Lung (tissue), 12 donors: ENCODE results near the gene LAMA3. TPM values are rescaled to one million over a fixed set of nuclear protein-coding genes. Genes with fewer than 3 reads are reported as not detected.

Experiments used
- ATAC-seq: fragments of 200-7000 bp; cut with Tn5 transposase; one replicate; pipeline ENCODE4 v1.9.1; 2020; ENCODE audit warnings: moderate number of reproducible peaks; ENCODE audit not compliant: insufficient read depth, low FRiP score
- DNase-seq, 3 donors: peaks; one replicate each; pipeline ENCODE4 v3.0.0-alpha.2; 2013 to 2017
- H3K27ac ChIP-seq, 2 donors: one replicate each; pipeline ENCODE4 v1.5.1; 2013; ENCODE audit warnings: mild to moderate bottlenecking in 2 of 2, moderate library complexity in 2 of 2, control low read depth in 1 of 2, inconsistent platforms in 1 of 2, low read depth in 1 of 2, low read length in 1 of 2
- H3K27me3 ChIP-seq, 3 donors: one replicate each; pipeline ENCODE4 v1.5.1; 2013; ENCODE audit warnings: low read length in 2 of 3; ENCODE audit not compliant: control insufficient read depth in 3 of 3, insufficient read depth in 3 of 3
- H3K36me3 ChIP-seq, 4 donors: one replicate each; pipeline ENCODE4 v1.5.1; 2013; ENCODE audit warnings: low read length in 4 of 4, mild to moderate bottlenecking in 1 of 4, moderate library complexity in 1 of 4; ENCODE audit not compliant: control insufficient read depth in 4 of 4, insufficient read depth in 4 of 4
- H3K4me1 ChIP-seq, 5 donors: one replicate each; pipeline ENCODE4 v1.5.1; 2013; ENCODE audit warnings: low read length in 5 of 5, mild to moderate bottlenecking in 2 of 5, moderate library complexity in 1 of 5; ENCODE audit not compliant: control insufficient read depth in 5 of 5, insufficient read depth in 5 of 5
- H3K4me3 ChIP-seq: one replicate; pipeline ENCODE4 v1.5.1; 2013; ENCODE audit warnings: mild to moderate bottlenecking, control low read depth, moderate library complexity
- H3K9ac ChIP-seq, 2 donors: one replicate each; pipeline ENCODE4 v1.5.1; 2013; ENCODE audit warnings: low read length in 2 of 2, control low read depth in 1 of 2; ENCODE audit not compliant: insufficient read depth in 1 of 2
- H3K9me3 ChIP-seq, 4 donors: one replicate each; pipeline ENCODE4 v1.5.1; 2013; ENCODE audit warnings: low read length in 3 of 4, mild to moderate bottlenecking in 1 of 4, moderate library complexity in 1 of 4; ENCODE audit not compliant: control insufficient read depth in 4 of 4, insufficient read depth in 3 of 4
- WGBS, 2 donors: extraction: QIAGEN DNeasy Blood & Tissue Kit; methylation state at CpG; one replicate each; pipeline ENCODE4 v1.1.7; 2013; 5-methylcytosine and 5-hydroxymethylcytosine counted together
- polyA plus RNA-seq, 2 donors: library from polyadenylated mRNA; stranded (reverse); fragments of 200-250 nt; gene quantifications; one replicate each; pipeline ENCODE4 v1.2.1, GENCODE V29; 2013
- total RNA-seq, 2 donors: library from RNA; depleted of rRNA in 1 of 2; stranded (reverse); fragments of >200 nt in 1 of 2; gene quantifications; one replicate each; pipeline ENCODE4 v1.2.1, GENCODE V29; 2014 to 2021
- TF ChIP-seq, protein P1 (sequence below): IDR thresholded peaks from 2 replicates; pipeline ENCODE4 v1.5.1; 2012; ENCODE audit warnings: mild to moderate bottlenecking; ENCODE audit errors: control extremely low read depth, extremely low read depth
- donor health status: control.
- donor health status: control.
- donor health status: Bipolar disorder and iron deficiency.
- donor health status: healthy.
- donor health status: DM: yes; HTN: yes; CAD: no.

The LAMA3 gene
- total and polyA plus RNA-seq, 4 donors: 14.1 to 110 (median 51.9) TPM

DNA sequence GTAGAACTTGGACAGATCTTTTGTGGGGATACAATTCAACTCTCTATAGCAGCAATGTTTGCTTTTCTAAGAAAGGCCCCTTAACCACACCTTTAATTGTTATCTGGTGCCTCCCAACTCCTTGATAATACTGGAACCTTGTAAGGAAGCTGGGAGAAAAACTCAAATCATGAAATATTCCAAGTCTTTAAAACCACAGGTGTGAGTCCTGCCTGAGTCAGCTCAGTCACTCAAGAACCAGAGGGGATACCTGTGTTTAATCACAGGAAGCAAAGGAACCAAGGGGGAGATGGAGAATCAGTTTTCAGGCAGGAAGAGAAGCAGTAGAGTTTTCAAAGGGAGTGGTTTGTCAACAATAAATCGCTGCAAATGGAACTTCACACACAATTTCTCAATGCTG is 159.9 kb downstream of the LAMA3 start:
- H3K4me3 ChIP-seq: no peak overlapping the region
- H3K27me3 ChIP-seq: no peaks in the 10 kb centered on the region
- H3K27ac ChIP-seq: no peak overlapping the region
- WGBS, 2 donors: 47 to 74% methylated on average over 1 of the region's 1 CpG
- H3K9me3 ChIP-seq: no peaks in the 10 kb centered on the region
- TF ChIP-seq, protein P1, sequence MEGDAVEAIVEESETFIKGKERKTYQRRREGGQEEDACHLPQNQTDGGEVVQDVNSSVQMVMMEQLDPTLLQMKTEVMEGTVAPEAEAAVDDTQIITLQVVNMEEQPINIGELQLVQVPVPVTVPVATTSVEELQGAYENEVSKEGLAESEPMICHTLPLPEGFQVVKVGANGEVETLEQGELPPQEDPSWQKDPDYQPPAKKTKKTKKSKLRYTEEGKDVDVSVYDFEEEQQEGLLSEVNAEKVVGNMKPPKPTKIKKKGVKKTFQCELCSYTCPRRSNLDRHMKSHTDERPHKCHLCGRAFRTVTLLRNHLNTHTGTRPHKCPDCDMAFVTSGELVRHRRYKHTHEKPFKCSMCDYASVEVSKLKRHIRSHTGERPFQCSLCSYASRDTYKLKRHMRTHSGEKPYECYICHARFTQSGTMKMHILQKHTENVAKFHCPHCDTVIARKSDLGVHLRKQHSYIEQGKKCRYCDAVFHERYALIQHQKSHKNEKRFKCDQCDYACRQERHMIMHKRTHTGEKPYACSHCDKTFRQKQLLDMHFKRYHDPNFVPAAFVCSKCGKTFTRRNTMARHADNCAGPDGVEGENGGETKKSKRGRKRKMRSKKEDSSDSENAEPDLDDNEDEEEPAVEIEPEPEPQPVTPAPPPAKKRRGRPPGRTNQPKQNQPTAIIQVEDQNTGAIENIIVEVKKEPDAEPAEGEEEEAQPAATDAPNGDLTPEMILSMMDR: no peak
- ATAC-seq (no peak), DNase-seq (no peak)
- H3K36me3 ChIP-seq: peaks cover 0 to 3% (median 0%) of the 10 kb centered on the region in 4 donors
- H3K9ac ChIP-seq: no peak overlapping the region
- H3K4me1 ChIP-seq: peaks cover 0 to 3% (median 0%) of the 10 kb centered on the region in 5 donors

DNA sequence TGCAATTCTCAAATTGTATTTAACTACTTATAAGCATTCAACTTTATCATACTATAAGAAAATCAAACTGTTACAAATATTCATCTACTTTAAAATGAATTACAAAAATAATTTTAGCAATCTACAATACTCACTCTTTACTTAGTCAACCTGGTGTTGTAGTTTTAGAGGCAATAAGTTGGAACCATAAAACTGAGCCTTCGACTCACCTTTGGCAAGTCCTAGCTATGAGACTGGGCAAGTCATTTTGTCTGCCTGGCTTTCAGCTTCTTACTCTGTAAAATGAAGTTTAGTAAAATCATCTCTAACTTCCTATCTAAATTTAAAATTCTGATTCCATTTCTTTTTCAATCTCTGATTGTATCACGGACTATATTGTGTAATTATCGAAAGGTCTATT is 161.0 kb downstream of the LAMA3 start:
- no peaks in the 10 kb centered on the region for H3K27me3 ChIP-seq
- TF ChIP-seq, protein P1: no peak
- H3K9me3 ChIP-seq: no peaks in the 10 kb centered on the region
- ATAC-seq: no peak
- no peak for DNase-seq
- H3K9ac ChIP-seq: no peak overlapping the region
- WGBS, 2 donors: 97% methylated on average over 3 of the region's 3 CpGs
- no peak overlapping the region for H3K4me3 ChIP-seq
- H3K4me1 ChIP-seq: peaks cover 0 to 3% (median 0%) of the 10 kb centered on the region in 5 donors
- H3K27ac ChIP-seq: no peak overlapping the region
- peaks cover 0 to 3% (median 0%) of the 10 kb centered on the region in 4 donors for H3K36me3 ChIP-seq

DNA sequence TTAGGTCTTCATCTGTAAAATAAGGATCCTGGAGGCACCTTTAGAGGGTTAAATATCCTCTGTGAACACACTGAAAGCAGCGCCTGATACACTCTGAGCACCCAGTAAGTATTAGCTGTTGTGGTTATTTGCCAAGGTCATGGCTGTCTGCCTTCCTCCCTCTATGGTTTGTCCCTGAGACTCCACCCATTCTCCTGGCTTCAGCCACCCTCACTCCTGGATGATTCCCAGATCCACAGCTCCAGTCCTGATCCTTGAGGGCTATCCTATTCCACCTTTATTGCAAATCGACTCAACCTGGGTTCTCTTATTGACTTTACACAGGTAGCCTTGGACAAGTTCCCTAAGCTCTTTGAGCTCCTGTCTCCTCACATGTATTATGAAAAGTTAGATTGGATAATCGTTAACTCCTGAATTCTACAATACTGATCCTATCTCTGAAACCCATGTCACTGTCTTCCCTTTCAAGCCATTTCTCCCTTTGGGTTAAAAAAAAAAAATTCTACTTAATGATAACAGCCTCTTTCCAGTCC is 162.3 kb downstream of the LAMA3 start:
- TF ChIP-seq, protein P1: no peak
- Histone ChIP-seq H3K36me3 (peaks cover 0 to under 1% (median 0%) of the 10 kb centered on the region in 4 donors), H3K27ac (no peak overlapping the region), H3K4me1 (no peaks in the 10 kb centered on the region), H3K9ac (no peak overlapping the region), H3K9me3 (no peaks in the 10 kb centered on the region), H3K27me3 (no peaks in the 10 kb centered on the region), H3K4me3 (no peak overlapping the region)
- 87 to 94% methylated on average over 3 of the region's 3 CpGs for WGBS, 2 donors
- DNase-seq: no peak
- no peak for ATAC-seq
